Fibroblast of pulmonary artery (primary cell): ENCODE data around the gene DENND4B.

Experiments
- DNase-seq: peaks from one replicate; pipeline ENCODE4 v3.0.0-alpha.2; 2010; ENCODE audit warnings: low read depth
- H3K4me3 ChIP-seq: replicated peaks from 2 replicates; pipeline ENCODE4 v1.5.1; 2011; ENCODE audit warnings: low read depth, mild to moderate bottlenecking, control low read depth, low read length, moderate library complexity
- CTCF ChIP-seq: IDR thresholded peaks from 2 replicates; pipeline ENCODE4 v1.5.1; 2011; ENCODE audit warnings: mild to moderate bottlenecking, control low read depth, low read length, inconsistent platforms; ENCODE audit errors: missing control alignments

The DENND4B gene, protein sequence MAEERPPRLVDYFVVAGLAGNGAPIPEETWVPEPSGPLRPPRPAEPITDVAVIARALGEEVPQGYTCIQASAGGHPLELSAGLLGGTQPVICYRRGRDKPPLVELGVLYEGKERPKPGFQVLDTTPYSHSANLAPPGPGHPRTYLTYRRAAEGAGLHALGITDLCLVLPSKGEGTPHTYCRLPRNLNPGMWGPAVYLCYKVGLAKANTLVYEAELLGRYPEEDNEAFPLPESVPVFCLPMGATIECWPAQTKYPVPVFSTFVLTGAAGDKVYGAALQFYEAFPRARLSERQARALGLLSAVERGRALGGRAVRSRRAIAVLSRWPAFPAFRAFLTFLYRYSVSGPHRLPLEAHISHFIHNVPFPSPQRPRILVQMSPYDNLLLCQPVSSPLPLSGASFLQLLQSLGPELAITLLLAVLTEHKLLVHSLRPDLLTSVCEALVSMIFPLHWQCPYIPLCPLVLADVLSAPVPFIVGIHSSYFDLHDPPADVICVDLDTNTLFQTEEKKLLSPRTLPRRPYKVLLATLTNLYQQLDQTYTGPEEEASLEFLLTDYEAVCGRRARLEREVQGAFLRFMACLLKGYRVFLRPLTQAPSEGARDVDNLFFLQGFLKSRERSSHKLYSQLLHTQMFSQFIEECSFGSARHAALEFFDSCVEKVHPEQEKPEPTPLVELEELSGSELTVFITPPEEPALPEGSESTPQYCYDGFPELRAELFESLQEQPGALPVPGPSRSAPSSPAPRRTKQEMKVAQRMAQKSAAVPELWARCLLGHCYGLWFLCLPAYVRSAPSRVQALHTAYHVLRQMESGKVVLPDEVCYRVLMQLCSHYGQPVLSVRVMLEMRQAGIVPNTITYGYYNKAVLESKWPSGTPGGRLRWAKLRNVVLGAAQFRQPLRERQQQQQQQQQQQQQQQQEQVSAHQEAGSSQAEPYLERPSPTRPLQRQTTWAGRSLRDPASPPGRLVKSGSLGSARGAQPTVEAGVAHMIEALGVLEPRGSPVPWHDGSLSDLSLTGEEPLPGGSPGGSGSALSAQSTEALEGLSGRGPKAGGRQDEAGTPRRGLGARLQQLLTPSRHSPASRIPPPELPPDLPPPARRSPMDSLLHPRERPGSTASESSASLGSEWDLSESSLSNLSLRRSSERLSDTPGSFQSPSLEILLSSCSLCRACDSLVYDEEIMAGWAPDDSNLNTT (N-terminal part only)

GRCh38 chr1:153946622-153947241 is at the start of gene DENND4B:
DENND4B (minus strand) TSS chr1:153946718; CDS start chr1:153944374, 2,344 bp downstream.
- TF ChIP-seq CTCF = peak; percentile 68
- DNase-seq = peak; percentile 75
- H3K4me3 ChIP-seq = peak within 1 kb of the TSS; percentile 75

DNA sequence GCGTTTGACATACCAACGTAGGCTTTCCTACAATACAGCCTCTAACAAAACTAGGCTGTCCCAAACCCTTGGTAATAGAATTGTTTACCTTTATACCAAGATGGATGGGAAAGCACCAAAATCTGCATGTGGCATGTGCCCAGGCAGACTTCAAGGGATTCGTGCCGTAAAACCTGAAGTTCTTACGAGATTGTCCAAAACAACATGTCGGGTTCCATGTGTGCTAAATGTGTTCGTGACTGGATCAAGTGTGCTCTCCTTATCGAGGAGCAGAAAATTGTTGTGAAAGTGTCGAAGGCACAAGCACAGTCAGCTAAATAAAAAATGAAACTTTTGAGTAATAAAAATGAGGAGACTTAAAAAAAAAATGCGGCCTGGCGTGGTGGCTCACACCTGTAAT is 49.1 kb upstream of the DENND4B start:
- no peak for DNase-seq
- no peak for TF ChIP-seq CTCF
- no peak overlapping the region for H3K4me3 ChIP-seq

DNA sequence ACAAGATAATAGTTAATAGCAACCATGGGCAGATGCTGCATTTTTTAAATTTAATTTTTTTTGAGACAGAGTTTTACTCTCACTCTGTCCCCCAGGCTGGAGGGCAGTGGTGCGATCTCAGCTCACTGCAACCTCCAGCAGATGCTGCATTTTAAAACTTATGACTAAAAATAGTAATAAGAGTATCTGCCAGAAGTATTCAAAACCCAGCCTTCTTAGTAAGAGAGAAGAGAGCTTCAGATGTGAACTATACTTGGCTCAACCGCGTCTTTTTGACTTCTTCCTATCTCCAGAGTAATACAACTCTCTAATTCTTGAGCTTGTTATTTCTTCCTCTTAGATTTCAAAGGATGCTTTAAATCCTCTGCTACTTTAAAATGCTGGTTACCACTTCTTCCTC is 48.7 kb upstream of the DENND4B start:
- no peak for TF ChIP-seq CTCF
- no peak overlapping the region for H3K4me3 ChIP-seq
- no peak for DNase-seq

- H3K4me3 ChIP-seq = peak overlapping the region; percentile 84
- no peak for DNase-seq
- TF ChIP-seq CTCF = no peak
These were observed 45.3 kb upstream of the DENND4B start for GRCh38 chr1:153991806-153992205.

DNA sequence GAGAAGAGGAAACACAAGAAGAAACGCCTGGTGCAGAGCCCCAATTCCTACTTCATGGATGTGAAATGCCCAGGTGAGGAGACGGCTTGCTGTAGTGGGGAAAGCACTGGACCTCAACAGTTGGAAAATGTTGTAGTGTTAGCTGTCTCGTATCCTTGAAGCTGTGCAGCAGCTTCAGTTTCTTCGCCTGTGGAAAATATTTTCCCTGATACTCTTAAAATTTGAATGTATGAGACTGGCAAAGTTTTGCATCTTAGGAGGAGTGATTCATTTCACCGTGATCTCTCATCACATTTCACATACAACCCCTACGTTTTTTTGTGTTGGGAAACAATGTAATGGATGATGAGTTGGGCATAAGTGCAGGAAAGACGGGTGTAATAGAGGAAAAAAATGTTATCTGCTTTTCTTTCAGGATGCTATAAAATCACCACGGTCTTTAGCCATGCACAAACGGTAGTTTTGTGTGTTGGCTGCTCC is 44.7 kb upstream of the DENND4B start:
- no peak for DNase-seq
- TF ChIP-seq CTCF = no peak
- H3K4me3 ChIP-seq = peak overlapping the region; percentile 84

GRCh38 chr1:153990468-153991150 is 44.1 kb upstream of the DENND4B start, which contains the start of gene RPS27:
RPS27 (plus strand) TSS chr1:153990762; CDS start chr1:153990797, 35 bp downstream.
- peak within 1 kb of the TSS; percentile 84 for H3K4me3 ChIP-seq

More at GRCh38 chr1:153990468-153991150, 44.1 kb upstream of the DENND4B start, which contains the start of gene RPS27:
- peak; percentile 99 for DNase-seq
- TF ChIP-seq CTCF = no peak
